Loucy (cell line): Measurements from ENCODE around the gene CTSV.
"Not testable (repeated sequence)": the region's sequence is repeated elsewhere in the genome, so short reads cannot be mapped to it uniquely, and the experiment has no call there.

ENCODE experiments used
- H2AFZ ChIP-seq: fragments of 200-600 bp; sonication (generic); 2 replicates; pipeline ENCODE4 v1.6.0; 2016; ENCODE audit warnings: antibody characterized with exemption, mild to moderate bottlenecking, low read length, moderate library complexity
- H3F3A ChIP-seq: fragments of 200-600 bp; 2 replicates; pipeline ENCODE4 v1.6.0; 2016; ENCODE audit warnings: antibody characterized with exemption, low read depth, mild to moderate bottlenecking
- H3K27me3 ChIP-seq: fragments of 200-600 bp; sonication (generic); 2 replicates; pipeline ENCODE4 v1.6.1; 2014; ENCODE audit warnings: low read length, mild to moderate bottlenecking; ENCODE audit not compliant: insufficient read depth, poor library complexity, severe bottlenecking
- H3K36me3 ChIP-seq: fragments of 200-600 bp; sonication (generic); 2 replicates; pipeline ENCODE4 v1.6.1; 2016; ENCODE audit warnings: low read length; ENCODE audit not compliant: insufficient read depth
- H3K4me1 ChIP-seq: fragments of 200-600 bp; sonication (generic); 2 replicates; pipeline ENCODE4 v1.5.1; 2014; ENCODE audit warnings: low read length, mild to moderate bottlenecking; ENCODE audit not compliant: insufficient read depth, poor library complexity, severe bottlenecking
- H3K4me2 ChIP-seq: fragments of 200-600 bp; sonication (generic); 2 replicates; pipeline ENCODE4 v1.6.0; 2014; ENCODE audit warnings: antibody characterized with exemption, low read length, low read depth, mild to moderate bottlenecking; ENCODE audit not compliant: poor library complexity, severe bottlenecking
- H3K4me3 ChIP-seq: fragments of 200-600 bp; sonication (generic); 2 replicates; pipeline ENCODE4 v1.5.1; 2014; ENCODE audit warnings: low read length, mild to moderate bottlenecking, mixed read lengths; ENCODE audit not compliant: poor library complexity, severe bottlenecking
- H3K79me2 ChIP-seq: fragments of 200-600 bp; sonication (generic); 2 replicates; pipeline ENCODE4 v1.6.1; 2014; ENCODE audit warnings: low read length; ENCODE audit not compliant: insufficient read depth
- H3K9ac ChIP-seq: fragments of 200-600 bp; sonication (generic); 2 replicates; pipeline ENCODE4 v1.6.0; 2014; ENCODE audit warnings: mild to moderate bottlenecking, low read depth, low read length, moderate library complexity; ENCODE audit not compliant: poor library complexity, severe bottlenecking
- H3K9me2 ChIP-seq: fragments of 200-600 bp; sonication (generic); replicated peaks from 2 replicates; pipeline ENCODE4 v1.6.1; 2016; ENCODE audit warnings: low read depth, low read length, mixed read lengths
- H3K9me3 ChIP-seq: fragments of 200-600 bp; sonication (generic); 2 replicates; pipeline ENCODE4 v1.6.1; 2014; ENCODE audit warnings: mild to moderate bottlenecking, antibody characterized with exemption, low read length, low read depth; ENCODE audit not compliant: insufficient read depth
- H4K20me1 ChIP-seq: fragments of 200-600 bp; sonication (generic); 2 replicates; pipeline ENCODE4 v1.6.0; 2014; ENCODE audit warnings: antibody characterized with exemption, low read length, mild to moderate bottlenecking; ENCODE audit not compliant: insufficient read depth, poor library complexity, severe bottlenecking
- EZH2phosphoT487 ChIP-seq: fragments of 200-600 bp; IDR thresholded peaks from 2 replicates; pipeline ENCODE4 v1.6.1; 2018; ENCODE audit warnings: antibody characterized with exemption, mild to moderate bottlenecking, moderate library complexity, borderline replicate concordance
- TF ChIP-seq, protein P1 (sequence below): fragments of 200-600 bp; sonication (generic); conservative IDR thresholded peaks from 2 replicates; pipeline ENCODE4 v1.5.1; 2014; ENCODE audit warnings: mild to moderate bottlenecking, antibody characterized with exemption, low read length

Gene CTSV

DNA sequence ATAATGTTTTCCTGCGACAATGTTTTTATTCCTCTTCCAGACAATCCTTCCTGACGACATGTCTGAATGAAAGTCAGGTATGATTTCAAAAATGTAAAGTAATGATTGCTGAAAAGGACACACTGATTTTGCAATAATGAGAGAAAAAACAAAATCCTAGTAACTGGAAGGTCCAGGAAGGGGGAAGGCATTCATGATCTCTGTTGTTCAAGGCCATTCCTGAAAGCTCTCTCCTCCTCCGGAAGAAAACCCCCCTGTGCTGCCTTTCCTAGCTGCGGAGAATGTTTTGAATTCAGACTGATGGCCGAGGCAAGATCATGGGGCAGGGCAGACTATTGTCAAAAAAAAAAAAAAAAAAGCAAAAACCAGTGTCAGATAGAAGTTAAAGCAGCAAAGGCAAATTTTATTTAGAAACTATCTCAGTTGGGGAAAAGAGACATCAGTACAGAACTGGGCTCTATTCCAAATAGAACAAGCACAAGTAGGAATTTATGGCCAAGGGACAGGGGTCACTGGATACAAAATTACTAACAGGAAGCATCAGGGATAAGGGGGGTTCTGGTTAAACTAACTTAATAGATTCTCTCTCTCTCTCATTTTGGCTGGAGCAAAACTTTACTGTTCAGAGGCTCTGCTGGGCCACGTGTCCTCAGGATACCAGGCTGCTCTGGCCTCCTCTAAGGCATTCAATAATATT lies 36.5 kb upstream of the CTSV start:
- H3K4me2 ChIP-seq, result no peak overlapping the region

DNA sequence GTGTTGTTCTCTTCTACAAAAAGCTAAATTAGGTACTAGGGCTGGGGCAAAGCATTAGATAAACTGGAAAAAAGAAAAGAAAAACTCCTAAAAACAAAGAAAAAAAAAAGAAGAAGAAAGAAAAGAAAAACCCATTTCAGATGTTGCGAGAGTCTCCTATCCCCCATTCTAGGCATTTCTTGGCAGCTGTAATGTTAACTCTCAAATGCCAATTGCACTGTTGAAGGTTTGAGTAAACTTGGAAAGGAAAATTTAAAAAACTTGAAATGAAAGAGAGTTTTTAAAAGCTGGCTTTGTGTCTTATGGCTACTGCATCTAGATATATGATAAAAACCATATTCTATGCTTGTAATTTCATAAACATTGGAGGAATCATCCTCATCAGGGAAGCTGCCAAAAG lies 34.6 kb upstream of the CTSV start:
- Histone ChIP-seq H3K9ac (no peak overlapping the region), H3K4me1 (no peaks in the 10 kb centered on the region), H2AFZ (no peak overlapping the region), H3K4me3 (no peak overlapping the region), H3K27me3 (no peaks in the 10 kb centered on the region), H3K36me3 (no peaks in the 10 kb centered on the region), H3K79me2 (no peaks in the 10 kb centered on the region), H3K4me2 (no peak overlapping the region), H3K9me3 (no peaks in the 10 kb centered on the region), H3K9me2 (no peaks in the 10 kb centered on the region), H3F3A (no peaks in the 10 kb centered on the region), H4K20me1 (no peaks in the 10 kb centered on the region)
- TF ChIP-seq EZH2phosphoT487, result no peak
- TF ChIP-seq, protein P1, sequence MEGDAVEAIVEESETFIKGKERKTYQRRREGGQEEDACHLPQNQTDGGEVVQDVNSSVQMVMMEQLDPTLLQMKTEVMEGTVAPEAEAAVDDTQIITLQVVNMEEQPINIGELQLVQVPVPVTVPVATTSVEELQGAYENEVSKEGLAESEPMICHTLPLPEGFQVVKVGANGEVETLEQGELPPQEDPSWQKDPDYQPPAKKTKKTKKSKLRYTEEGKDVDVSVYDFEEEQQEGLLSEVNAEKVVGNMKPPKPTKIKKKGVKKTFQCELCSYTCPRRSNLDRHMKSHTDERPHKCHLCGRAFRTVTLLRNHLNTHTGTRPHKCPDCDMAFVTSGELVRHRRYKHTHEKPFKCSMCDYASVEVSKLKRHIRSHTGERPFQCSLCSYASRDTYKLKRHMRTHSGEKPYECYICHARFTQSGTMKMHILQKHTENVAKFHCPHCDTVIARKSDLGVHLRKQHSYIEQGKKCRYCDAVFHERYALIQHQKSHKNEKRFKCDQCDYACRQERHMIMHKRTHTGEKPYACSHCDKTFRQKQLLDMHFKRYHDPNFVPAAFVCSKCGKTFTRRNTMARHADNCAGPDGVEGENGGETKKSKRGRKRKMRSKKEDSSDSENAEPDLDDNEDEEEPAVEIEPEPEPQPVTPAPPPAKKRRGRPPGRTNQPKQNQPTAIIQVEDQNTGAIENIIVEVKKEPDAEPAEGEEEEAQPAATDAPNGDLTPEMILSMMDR, result no peak

More for the DNA sequence above, 36.5 kb upstream of the CTSV start:
- no peaks in the 10 kb centered on the region for H3K36me3 ChIP-seq
- H3F3A ChIP-seq, result no peaks in the 10 kb centered on the region
- no peaks in the 10 kb centered on the region for H3K27me3 ChIP-seq
- no peak overlapping the region for H3K4me3 ChIP-seq
- H2AFZ ChIP-seq, result no peak overlapping the region
- H3K9ac ChIP-seq, result no peak overlapping the region
- TF ChIP-seq EZH2phosphoT487, result no peak
- TF ChIP-seq, protein P1, result no peak
- no peaks in the 10 kb centered on the region for H3K4me1 ChIP-seq
- H3K79me2 ChIP-seq, result no peaks in the 10 kb centered on the region
- no peaks in the 10 kb centered on the region for H4K20me1 ChIP-seq
- no peaks in the 10 kb centered on the region for H3K9me3 ChIP-seq
- H3K9me2 ChIP-seq, result no peaks in the 10 kb centered on the region

DNA sequence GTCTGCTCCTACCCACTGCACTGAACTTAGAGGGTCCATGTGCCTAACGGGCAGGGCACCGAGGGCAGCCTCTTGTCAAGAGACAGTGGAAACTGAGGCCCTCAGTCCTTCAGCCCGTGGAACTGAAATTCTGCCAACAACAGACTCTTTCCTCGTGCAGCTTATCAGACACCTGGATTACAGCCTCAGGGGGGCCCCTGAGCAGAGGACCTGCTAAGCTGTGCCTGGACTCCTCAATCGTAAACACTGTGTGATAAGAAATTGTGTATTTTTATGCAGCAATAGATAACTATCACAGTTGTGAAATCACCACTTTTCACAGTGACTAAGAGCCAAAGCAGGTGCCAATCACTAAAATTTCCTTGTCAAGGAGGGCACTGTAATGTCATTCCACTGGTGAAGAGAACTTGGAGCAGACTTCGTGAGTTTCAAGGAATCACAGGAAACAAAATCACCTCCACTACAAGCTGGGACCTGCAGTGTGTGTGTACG lies 33.4 kb upstream of the CTSV start:
- H3K9ac ChIP-seq, result no peak overlapping the region
- TF ChIP-seq, protein P1, result no peak
- TF ChIP-seq EZH2phosphoT487, result no peak
- no peak overlapping the region for H2AFZ ChIP-seq

DNA sequence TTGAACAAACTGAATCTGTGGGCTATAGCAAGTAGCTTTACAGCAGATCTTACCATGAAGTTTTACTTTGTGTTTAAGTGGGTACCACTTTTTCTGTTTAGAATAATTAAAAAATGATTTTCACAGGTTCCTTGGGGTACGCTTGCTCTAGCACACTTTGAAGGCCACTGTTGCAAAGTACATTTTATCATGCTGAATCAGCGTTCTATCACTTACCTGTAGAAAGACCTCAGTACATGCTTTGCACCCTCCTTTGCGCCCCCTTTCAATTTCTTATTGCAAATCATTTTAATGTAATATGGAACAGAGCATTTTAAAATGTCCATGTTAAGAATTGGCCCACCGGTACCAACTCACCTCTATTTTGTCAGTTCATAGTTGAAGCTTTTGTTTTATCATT lies 31.4 kb upstream of the CTSV start:
- not testable (repeated sequence) for H3K9me3 ChIP-seq, H3K27me3 ChIP-seq, H3K4me1 ChIP-seq, H3K36me3 ChIP-seq, H3F3A ChIP-seq, H3K4me2 ChIP-seq, H4K20me1 ChIP-seq, H2AFZ ChIP-seq, H3K4me3 ChIP-seq, H3K79me2 ChIP-seq, H3K9me2 ChIP-seq, H3K9ac ChIP-seq

More for the DNA sequence above, 33.4 kb upstream of the CTSV start:
- no peaks in the 10 kb centered on the region for H3K4me1 ChIP-seq
- H3K79me2 ChIP-seq, result no peaks in the 10 kb centered on the region
- H3F3A ChIP-seq, result no peaks in the 10 kb centered on the region
- no peaks in the 10 kb centered on the region for H3K36me3 ChIP-seq
- no peak overlapping the region for H3K4me3 ChIP-seq
- no peaks in the 10 kb centered on the region for H3K27me3 ChIP-seq
- no peak overlapping the region for H3K4me2 ChIP-seq
- no peaks in the 10 kb centered on the region for H4K20me1 ChIP-seq
- no peaks in the 10 kb centered on the region for H3K9me2 ChIP-seq
- no peaks in the 10 kb centered on the region for H3K9me3 ChIP-seq
